ENCODE data around the gene ZNF770.
"Not testable (repeated sequence)": the region's sequence is repeated elsewhere in the genome, so short reads cannot be mapped to it uniquely, and the experiment has no call there.

ZNF770 gene

DNA sequence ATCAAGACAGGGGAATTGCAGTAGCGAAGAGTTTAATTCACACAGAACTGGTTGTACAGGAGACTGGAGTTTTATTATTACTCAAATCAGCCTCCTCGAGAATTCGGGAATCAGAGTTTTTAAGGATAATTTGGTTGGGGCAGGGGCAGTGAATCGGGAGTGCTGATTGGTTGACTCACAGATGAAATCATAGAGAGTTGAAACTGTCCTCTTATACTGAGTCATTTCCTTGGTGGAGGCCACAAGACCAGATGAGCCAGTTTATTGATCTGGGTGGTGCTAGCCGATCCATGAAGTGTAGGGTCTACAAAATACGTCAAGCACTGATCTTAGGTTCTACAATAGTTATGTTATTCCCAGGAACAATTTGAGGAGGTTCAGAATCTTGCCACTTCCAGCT, 5.3 kb upstream of the ZNF770 start:
- Mint-ChIP-seq H3K36me3 (no peaks in the 10 kb centered on the region), H3K4me3 (no peak overlapping the region), H3K9me3 (no peaks in the 10 kb centered on the region), H3K27me3 (peaks cover 15% of the 10 kb centered on the region), H3K27ac (peak overlapping the region; percentile 63), H3K4me1 (peaks cover 6% of the 10 kb centered on the region)
- no peak for ATAC-seq

DNA sequence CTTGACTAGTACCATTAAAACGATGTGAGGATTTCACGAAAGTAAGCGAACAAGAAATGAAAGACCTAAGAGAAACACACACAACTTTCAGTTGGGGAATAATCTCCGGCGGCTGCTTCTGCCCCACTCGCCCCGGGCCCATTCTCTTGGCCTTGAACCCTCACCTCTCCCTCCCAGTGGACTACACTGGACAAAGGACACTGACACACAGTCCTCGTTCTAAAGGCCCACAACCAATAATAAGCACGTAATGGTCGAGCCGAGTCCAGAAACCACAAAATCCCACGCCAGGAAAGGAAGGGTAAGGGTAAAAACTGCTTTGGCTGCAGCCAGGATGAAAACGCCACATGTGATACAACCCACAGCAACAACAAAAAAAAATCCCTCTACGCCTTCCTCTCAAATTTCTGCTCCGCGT, 469 bp downstream of the ZNF770 start:
- Mint-ChIP-seq H3K36me3 (no peaks in the 10 kb centered on the region), H3K9me3 (no peaks in the 10 kb centered on the region), H3K27me3 (no peaks in the 10 kb centered on the region), H3K27ac (peak overlapping the region; percentile 99), H3K4me3 (peak overlapping the region; percentile 94), H3K4me1 (peaks cover 27% of the 10 kb centered on the region)
- no peak for ATAC-seq

DNA sequence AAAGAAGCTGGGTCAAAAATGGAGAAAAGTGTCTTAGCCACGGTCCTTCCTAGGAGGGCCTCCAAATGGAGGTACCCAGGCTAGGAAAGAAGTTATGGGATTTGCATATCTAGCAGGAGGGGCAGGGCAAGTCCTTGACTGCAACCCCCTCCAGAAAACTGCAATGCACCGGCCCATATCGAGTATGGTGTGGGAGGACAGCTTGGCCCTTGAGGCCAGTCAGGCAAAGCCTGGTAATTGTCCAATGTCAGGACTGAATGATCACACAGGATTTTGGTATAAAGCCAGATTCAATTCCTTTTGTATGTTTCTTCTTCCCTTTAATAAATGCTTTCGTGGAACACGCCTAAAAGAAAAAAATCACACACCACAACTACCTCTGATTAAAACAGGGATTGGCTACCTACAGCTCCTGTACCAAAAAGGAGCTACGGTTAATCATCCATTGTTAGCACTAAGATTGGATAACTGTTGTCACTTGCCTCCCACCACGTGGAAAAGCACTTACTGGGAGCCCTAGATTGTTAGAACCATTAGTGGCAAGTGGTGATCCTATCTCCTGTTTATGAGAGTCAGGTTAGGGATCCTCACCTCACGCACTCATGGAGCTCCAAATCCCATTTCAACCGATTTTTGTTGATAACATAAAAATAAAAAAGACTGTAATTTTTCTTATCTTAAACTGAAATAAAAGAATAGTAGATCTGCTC, 1.2 kb downstream of the ZNF770 start:
- Mint-ChIP-seq H3K27me3 (no peaks in the 10 kb centered on the region), H3K4me3 (peak overlapping the region; percentile 94), H3K27ac (peak overlapping the region; percentile 99), H3K36me3 (peaks cover 4% of the 10 kb centered on the region), H3K9me3 (no peaks in the 10 kb centered on the region), H3K4me1 (peaks cover 27% of the 10 kb centered on the region)
- ATAC-seq = no peak

DNA sequence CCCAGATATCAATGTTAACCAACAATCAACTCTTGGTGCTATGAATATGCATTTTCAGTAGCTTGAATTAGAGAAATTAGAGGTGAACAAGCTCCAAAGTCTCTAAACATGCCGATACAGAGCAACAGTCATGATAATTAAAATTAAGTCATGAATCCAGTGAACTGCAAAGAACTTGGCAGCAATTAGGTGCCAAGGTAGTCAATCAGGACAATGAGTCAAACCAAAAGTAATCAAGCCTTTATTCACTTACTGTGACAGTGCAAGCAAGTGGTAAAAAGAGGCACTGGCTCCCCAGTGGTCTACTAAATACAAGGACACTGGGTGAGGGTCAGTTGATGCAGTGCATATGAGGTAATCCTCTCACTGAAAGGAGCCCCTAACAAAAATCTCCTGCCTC, 1.8 kb downstream of the ZNF770 start:
- peaks cover 9% of the 10 kb centered on the region for H3K36me3 Mint-ChIP-seq
- H3K27me3 Mint-ChIP-seq = no peaks in the 10 kb centered on the region
- no peaks in the 10 kb centered on the region for H3K9me3 Mint-ChIP-seq
- ATAC-seq = no peak
- peak overlapping the region; percentile 99 for H3K27ac Mint-ChIP-seq
- H3K4me3 Mint-ChIP-seq = peak overlapping the region; percentile 94
- H3K4me1 Mint-ChIP-seq = peaks cover 27% of the 10 kb centered on the region

DNA sequence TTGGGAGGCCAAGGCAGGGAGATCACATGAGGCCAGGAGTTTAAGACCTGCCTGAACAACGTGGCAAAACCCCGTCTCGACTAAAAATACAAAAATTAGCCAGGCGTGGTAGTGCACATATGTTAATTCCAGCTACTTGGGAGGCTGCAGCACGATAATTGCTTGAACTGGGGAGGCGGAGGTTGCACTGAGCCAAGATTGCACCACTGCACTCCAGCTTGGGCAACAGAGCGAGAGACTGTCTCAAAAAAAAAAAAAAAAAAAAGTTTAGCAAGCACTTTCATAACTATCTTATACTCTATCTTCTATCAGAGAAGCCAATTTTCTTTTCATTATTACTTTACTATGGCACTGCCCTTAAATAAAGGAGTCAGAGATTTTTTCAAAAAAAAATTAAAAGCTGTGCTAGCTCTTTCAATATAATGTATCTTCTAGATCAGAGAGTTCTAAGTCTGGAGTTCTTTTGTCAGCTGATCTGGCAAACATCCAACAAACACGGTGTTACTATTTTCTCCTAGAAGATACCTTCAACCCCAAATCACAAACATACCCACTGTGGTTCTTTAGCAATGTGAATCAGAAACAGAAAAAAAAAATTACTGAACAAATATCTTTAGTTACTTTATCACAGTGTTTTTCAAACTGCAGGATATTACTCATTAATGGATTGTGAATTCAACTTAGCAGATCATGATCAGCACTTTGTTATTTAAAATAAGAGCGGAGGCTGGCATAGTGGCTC, 3.0 kb downstream of the ZNF770 start:
- Mint-ChIP-seq H3K4me3 (peak overlapping the region; percentile 18), H3K4me1 (peaks cover 27% of the 10 kb centered on the region), H3K36me3 (peaks cover 13% of the 10 kb centered on the region), H3K27me3 (no peaks in the 10 kb centered on the region), H3K27ac (peak overlapping the region; percentile 40), H3K9me3 (no peaks in the 10 kb centered on the region)
- ATAC-seq = no peak

DNA sequence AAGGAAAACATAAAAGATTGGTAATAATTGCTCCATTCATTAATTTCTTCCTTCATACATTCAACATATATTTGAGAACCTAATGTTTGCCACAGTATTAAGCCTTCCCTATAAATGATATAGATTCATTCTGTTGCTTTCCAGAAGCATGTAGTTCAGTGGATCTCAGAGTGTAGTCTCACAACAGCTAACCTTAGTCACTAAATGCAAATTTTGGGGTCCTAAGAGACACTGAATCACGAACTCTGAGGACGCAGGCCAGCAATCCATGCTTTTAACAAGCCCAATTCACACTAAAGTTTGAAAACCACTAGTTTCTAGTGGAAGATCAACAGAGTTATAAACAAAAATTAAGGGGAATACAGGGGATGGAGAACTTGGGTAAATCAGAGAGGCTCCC, 11.3 kb downstream of the ZNF770 start:
- no peaks in the 10 kb centered on the region for H3K27me3 Mint-ChIP-seq
- H3K27ac Mint-ChIP-seq = no peak overlapping the region
- ATAC-seq = no peak
- no peak overlapping the region for H3K4me3 Mint-ChIP-seq
- no peaks in the 10 kb centered on the region for H3K9me3 Mint-ChIP-seq
- H3K4me1 Mint-ChIP-seq = no peaks in the 10 kb centered on the region
- peaks cover 7% of the 10 kb centered on the region for H3K36me3 Mint-ChIP-seq

DNA sequence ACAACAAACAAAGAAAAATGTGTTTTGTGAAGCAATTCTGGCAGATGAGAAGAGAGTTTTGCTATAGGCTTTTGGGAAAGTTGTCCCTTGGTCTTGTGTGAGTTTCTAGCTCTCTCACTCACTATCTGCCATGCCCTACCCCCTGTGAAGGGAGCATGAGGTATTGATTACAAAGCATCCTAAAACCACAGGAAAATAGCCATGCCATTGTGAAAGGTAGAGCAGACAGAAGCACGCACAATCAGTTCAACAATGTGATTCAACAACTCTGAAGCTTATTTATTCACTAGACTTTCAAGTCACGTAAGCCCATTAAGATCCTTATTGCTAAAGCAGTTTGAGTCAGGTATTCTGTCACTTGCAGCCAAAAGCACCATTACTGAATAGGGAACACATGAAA, 12.0 kb downstream of the ZNF770 start:
- no peak overlapping the region for H3K27ac Mint-ChIP-seq

DNA sequence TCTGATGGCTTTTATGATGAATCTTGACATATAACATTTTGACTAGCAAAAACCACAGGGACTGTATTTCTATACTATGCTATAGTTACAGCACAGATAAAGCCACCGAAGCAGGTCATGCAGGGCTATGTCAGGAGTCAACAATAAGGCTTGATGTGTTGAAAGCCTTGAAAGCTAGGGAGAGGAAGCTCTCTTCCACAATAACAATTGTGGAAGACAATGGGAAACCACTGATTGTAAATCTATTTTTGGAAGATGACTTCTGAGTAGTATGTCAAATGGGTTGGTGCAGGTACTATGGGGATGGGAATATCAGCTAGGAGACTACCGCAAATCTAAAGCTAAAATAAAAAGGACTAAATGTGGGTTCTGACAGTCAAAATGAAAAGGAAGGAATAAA, 14.6 kb downstream of the ZNF770 start:
- Mint-ChIP-seq H3K4me1 (peaks cover 10% of the 10 kb centered on the region), H3K27ac (no peak overlapping the region), H3K36me3 (peaks cover 5% of the 10 kb centered on the region), H3K27me3 (no peaks in the 10 kb centered on the region), H3K9me3 (no peaks in the 10 kb centered on the region), H3K4me3 (no peak overlapping the region)
- ATAC-seq = no peak

More for the DNA sequence above, 12.0 kb downstream of the ZNF770 start:
- Mint-ChIP-seq H3K4me1 (no peaks in the 10 kb centered on the region), H3K4me3 (no peak overlapping the region), H3K9me3 (no peaks in the 10 kb centered on the region), H3K36me3 (peaks cover under 1% of the 10 kb centered on the region), H3K27me3 (no peaks in the 10 kb centered on the region)
- no peak for ATAC-seq

DNA sequence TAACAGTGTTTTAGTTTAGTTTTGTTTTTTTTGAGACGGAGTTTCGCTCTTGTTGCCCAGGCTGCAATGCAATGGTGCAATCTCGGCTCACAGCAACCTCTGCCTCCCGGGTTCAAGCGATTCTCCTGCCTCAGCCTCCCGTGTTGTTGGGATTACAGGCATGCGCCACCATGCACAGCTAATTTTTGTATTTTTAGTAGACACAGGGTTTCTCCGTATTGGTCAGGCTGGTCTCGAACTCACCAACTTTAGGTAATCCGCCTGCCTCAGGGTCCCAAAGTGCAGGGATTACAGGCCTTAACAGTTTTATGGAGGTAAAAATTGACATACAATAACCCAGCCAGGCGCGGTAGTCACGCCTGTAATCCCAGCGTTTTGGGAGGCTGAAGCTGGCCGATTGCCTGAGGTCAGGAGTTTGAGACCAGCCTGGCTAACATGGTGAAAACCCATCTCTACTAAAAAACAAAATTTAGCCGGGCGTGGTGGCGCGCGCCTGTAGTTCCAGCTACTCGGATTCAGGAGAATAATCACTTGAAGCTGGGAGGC, 17.9 kb downstream of the ZNF770 start:
- H3K27me3 Mint-ChIP-seq, H3K9me3 Mint-ChIP-seq, ATAC-seq: not testable (repeated sequence)
- peak overlapping the region; percentile 99 for H3K4me3 Mint-ChIP-seq
- peaks cover 25% of the 10 kb centered on the region for H3K36me3 Mint-ChIP-seq
- peaks cover 42% of the 10 kb centered on the region for H3K4me1 Mint-ChIP-seq
- H3K27ac Mint-ChIP-seq = peak overlapping the region; percentile 97

DNA sequence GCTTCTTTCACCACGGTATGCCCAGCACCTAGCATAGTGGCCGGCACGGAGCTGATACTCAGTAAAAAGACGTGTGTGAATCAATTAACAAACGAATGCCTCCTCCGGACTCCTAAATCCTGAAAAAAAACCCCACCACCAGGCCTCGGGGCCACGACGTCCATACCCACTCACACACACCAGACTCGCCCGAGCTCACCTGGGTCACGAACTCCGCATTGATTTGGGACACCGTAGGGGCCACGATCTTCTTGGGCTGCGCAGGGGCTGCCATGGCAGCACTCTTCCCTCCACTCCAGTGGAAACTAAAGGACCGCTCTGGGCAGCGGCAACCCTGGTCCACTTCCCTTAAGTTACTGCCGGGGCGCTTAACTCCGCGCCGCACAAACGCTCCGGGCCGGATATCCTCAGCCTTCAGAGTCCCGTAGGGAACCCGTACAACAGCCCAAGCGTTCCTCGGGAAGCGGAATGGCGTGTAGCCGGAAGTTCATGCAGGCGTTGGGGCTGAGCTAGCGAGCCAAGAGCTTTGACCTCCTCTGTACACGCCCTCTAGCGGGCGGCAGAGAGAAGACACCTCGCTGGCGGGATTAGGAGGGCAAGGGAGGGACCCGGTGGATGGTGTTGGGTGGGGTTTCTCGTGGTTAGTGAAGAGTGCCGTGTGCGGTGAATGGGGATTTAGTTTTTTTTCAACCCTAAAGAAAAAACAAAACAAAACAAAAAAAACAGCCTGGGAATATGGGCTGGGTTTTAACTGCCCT, 18.6 kb downstream of the ZNF770 start, which contains the start of gene AQR:
Gene AQR (minus strand): TSS at position 403 of the 758 bp plus-strand sequence. CDS start 129 bp downstream, at position 274.
- Mint-ChIP-seq H3K27ac (peak within 1 kb of the TSS; percentile 97), H3K27me3 (no peaks in the 10 kb centered on the region), H3K9me3 (no peaks in the 10 kb centered on the region), H3K4me3 (peak within 1 kb of the TSS; percentile 99), H3K36me3 (peaks cover 25% of the 10 kb centered on the region), H3K4me1 (peaks cover 43% of the 10 kb centered on the region)
- peak; percentile 100 for ATAC-seq

DNA sequence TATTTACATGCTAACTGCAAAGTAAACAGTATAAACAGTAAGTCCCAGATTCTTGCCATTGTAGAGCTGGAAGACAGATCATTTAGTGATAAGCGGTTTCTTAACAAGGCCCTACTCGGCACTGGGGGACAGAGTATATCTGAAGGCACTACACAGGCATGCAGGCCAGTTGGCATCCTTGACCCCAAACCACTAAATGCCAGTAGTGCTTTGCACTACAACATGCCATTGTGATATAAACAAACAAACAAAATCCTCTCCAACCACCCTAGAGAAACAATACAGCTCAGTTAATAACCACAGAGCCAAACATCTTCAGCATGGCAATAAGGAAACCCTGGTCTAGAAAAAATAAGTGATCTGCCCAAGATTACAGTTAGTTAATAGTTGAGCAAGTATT, 23.8 kb downstream of the ZNF770 start:
- H3K4me3 Mint-ChIP-seq = no peak overlapping the region
- peaks cover 43% of the 10 kb centered on the region for H3K36me3 Mint-ChIP-seq
- H3K27ac Mint-ChIP-seq = no peak overlapping the region
- peaks cover 49% of the 10 kb centered on the region for H3K4me1 Mint-ChIP-seq
- no peak for ATAC-seq
- no peaks in the 10 kb centered on the region for H3K9me3 Mint-ChIP-seq
- H3K27me3 Mint-ChIP-seq = no peaks in the 10 kb centered on the region

DNA sequence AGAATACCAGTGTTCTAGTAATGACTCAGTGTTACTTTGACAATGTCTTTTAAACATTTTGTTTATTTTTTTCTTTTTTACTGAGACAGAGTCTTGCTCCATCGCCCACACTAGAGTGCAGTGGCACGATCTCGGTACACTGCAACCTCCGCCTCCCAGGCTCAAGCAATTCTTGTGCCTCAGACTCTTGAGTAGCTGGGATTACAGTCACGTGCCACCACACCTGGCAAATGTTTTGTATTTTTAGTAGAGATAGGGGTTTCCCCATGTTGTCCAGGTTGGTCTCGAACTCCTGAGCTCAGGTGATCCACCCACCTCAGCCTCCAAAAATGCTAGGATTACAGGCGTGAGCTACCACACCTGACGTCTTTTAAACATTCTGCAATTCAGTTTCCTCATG, 34.2 kb downstream of the ZNF770 start:
- Mint-ChIP-seq H3K9me3 (no peaks in the 10 kb centered on the region), H3K4me3 (no peak overlapping the region), H3K27me3 (no peaks in the 10 kb centered on the region), H3K36me3 (peaks cover 27% of the 10 kb centered on the region), H3K4me1 (no peaks in the 10 kb centered on the region), H3K27ac (no peak overlapping the region)
- no peak for ATAC-seq

DNA sequence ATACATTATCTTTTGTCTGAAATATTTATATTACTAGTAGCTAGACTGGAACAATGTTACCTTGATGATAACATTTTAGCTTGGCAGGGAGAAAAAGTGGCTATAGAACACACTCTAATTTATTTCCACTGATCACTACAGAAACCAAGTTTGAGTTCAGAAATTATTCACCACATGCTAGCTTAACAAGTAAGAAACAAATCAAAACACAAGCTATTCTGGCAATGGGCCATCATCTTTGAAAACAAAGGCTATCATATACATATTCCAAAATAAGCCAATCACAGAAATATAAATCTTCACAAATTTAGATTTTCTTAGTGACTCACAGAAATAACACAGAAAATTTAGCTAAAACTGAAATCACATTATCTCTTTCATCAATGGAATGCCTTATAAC, 35.6 kb downstream of the ZNF770 start:
- H3K36me3 Mint-ChIP-seq = peaks cover 35% of the 10 kb centered on the region
- H3K27ac Mint-ChIP-seq = no peak overlapping the region
- H3K27me3 Mint-ChIP-seq = no peaks in the 10 kb centered on the region

DNA sequence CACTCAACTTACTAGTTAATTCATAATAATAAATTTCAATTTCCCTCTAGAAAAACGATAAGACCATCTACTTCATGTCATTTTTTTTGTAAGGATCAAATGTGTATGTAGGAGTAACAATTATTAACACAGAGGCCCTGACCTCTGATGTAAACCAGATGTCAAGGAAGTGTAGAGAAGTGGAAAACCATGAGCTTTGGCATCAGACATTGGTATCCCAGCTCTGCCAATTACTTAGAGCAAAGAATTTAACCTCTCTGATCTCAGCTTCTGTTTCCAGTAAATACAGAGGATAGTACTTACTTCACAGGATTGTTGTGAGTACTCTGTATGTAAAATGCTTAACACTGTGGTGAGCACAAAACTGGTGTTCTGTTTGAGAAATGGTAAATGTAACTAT, 36.1 kb downstream of the ZNF770 start:
- Mint-ChIP-seq H3K27ac (no peak overlapping the region), H3K4me3 (no peak overlapping the region), H3K4me1 (no peaks in the 10 kb centered on the region), H3K27me3 (no peaks in the 10 kb centered on the region), H3K36me3 (peaks cover 35% of the 10 kb centered on the region), H3K9me3 (no peaks in the 10 kb centered on the region)
- no peak for ATAC-seq

More for the DNA sequence above, 35.6 kb downstream of the ZNF770 start:
- Mint-ChIP-seq H3K4me1 (no peaks in the 10 kb centered on the region), H3K4me3 (no peak overlapping the region), H3K9me3 (no peaks in the 10 kb centered on the region)
- ATAC-seq = no peak

DNA sequence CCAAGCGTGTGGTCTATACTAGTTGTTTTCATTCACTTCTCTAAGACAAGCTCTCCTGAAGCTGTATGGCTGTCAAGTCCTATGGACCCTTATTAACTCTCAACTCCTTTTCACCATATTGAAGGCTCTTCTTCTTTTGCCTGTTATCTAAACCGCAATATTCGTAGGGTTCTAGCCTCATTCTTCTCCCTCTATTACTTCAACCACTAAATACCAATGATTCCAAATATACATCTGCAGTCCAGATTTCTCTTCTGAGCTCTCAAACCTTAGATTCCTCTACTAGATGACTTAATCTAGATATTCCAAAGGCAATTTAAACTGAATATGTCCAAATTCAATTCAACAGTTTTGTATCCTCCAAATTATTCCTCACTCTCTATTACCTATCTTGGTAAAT, 43.2 kb downstream of the ZNF770 start:
- H3K27ac Mint-ChIP-seq = no peak overlapping the region
- peaks cover 39% of the 10 kb centered on the region for H3K36me3 Mint-ChIP-seq

More for the DNA sequence above, 43.2 kb downstream of the ZNF770 start:
- Mint-ChIP-seq H3K9me3 (no peaks in the 10 kb centered on the region), H3K27me3 (no peaks in the 10 kb centered on the region), H3K4me3 (no peak overlapping the region), H3K4me1 (no peaks in the 10 kb centered on the region)
- no peak for ATAC-seq

Data from stimulated activated memory B cell treated with anti-CD40 and anti-IgM and Interleukin-4, amounts not matched to agents 10 μg/mL and 1 μg/mL and 100 μg/mL, for 72 hours (primary cell).